GM18517 (cell line): ENCODE measurements around the gene DARS2.
"Not testable (repeated sequence)": the region's sequence is repeated elsewhere in the genome, so short reads cannot be mapped to it uniquely, and the experiment has no call there.

Experiments used
- ATAC-seq: cut with Tn5 transposase; IDR thresholded peaks from one replicate; pipeline ENCODE4 v1.9.1; 2021; ENCODE audit warnings: mild to moderate bottlenecking, moderate library complexity; ENCODE audit not compliant: unreplicated experiment

Gene DARS2

GRCh38 chr1:173861731-173862145, 37.3 kb downstream of the DARS2 start:
- ATAC-seq, result no peak

- ATAC-seq, result not testable (repeated sequence)
These were observed 37.8 kb downstream of the DARS2 start for GRCh38 chr1:173862146-173862768.

GRCh38 chr1:173862769-173863223, 38.3 kb downstream of the DARS2 start:
- no peak for ATAC-seq

GRCh38 chr1:173863224-173864161, 39.0 kb downstream of the DARS2 start:
- no peak for ATAC-seq

GRCh38 chr1:173864179-173864867, 39.9 kb downstream of the DARS2 start:
- no peak for ATAC-seq

GRCh38 chr1:173865468-173866164, 41.1 kb downstream of the DARS2 start:
- no peak for ATAC-seq

GRCh38 chr1:173866413-173867115, 42.1 kb downstream of the DARS2 start:
- no peak for ATAC-seq

- ATAC-seq, result no peak
These were observed 42.8 kb downstream of the DARS2 start for GRCh38 chr1:173867141-173867752.

GRCh38 chr1:173867753-173868265, 43.3 kb downstream of the DARS2 start, which contains the start of gene GAS5:
Gene GAS5, minus strand, starts transcription at chr1:173867989.
- ATAC-seq, result peak; percentile 79

GRCh38 chr1:173868266-173869020, 44.0 kb downstream of the DARS2 start, which contains the start of gene ZBTB37:
Gene ZBTB37, plus strand, starts transcription at chr1:173868380. Its CDS starts 1,846 bp downstream, at chr1:173870226.
- ATAC-seq, result peak; percentile 49

- ATAC-seq, result no peak
These were observed 44.5 kb downstream of the DARS2 start for GRCh38 chr1:173869021-173869359.

- ATAC-seq, result no peak
These were observed 46.0 kb downstream of the DARS2 start for GRCh38 chr1:173870252-173871075.

GRCh38 chr1:173871091-173871490, 46.6 kb downstream of the DARS2 start:
- ATAC-seq, result no peak

- ATAC-seq, result no peak
These were observed 47.0 kb downstream of the DARS2 start for GRCh38 chr1:173871500-173871899.

GRCh38 chr1:173876732-173877131, 52.3 kb downstream of the DARS2 start:
- ATAC-seq, result no peak

GRCh38 chr1:173878251-173878650, 53.8 kb downstream of the DARS2 start:
- ATAC-seq, result no peak

- not testable (repeated sequence) for ATAC-seq
These were observed 56.6 kb downstream of the DARS2 start for GRCh38 chr1:173881117-173881516.

GRCh38 chr1:173884701-173885100, 60.2 kb downstream of the DARS2 start:
- no peak for ATAC-seq
